HG03103 (cell line): ENCODE results near the gene OR6J1.

Source experiments
- ATAC-seq: cut with Tn5 transposase; IDR thresholded peaks from one replicate; pipeline ENCODE4 v1.9.1; 2021; ENCODE audit warnings: low read depth; ENCODE audit not compliant: unreplicated experiment

Gene OR6J1

DNA sequence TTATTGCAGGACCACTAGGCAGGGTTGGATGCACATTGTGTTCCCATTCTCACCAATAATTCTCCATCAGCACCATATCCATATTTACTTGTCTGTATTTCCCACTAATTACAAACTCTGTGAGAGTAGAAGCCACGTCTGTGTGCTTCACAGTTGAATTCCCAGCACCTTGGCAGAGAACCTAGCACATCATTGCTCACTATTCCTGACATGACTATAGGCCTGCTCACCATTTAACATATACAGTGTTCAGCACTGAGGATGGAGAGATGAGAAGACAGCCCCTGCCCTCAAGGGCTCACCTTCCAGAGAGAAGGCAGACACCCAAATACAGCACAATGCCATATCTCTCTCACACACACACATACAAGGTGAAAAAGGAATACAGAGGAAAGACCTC is 60.2 kb downstream of the OR6J1 start:
- ATAC-seq: no peak
